Measurements from ENCODE around the gene WDR46.

GRCh38 chr6:33259032-33259431 is 30.0 kb downstream of the WDR46 start:
- no peak for TF ChIP-seq CTCF (IDR thresholded peaks at IDR 0.05)
- no peak for TF ChIP-seq POLR2A (IDR thresholded peaks at IDR 0.05)
